GM23338 (cell line): ENCODE data around the gene NIPAL3. TPM values are rescaled to one million over a fixed set of nuclear protein-coding genes. Genes with fewer than 3 reads are reported as not detected.

Experiments used
- ATAC-seq: fragments of 200-7000 bp; cut with Tn5 transposase; 3 replicates; pipeline ENCODE4 v1.9.1; 2020
- DNase-seq: peaks from one replicate; pipeline ENCODE4 v3.0.0-alpha.2; 2015; ENCODE audit warnings: low spot score
- H2AFZ ChIP-seq: fragments of 200-600 bp; sonication (generic); 2 replicates; pipeline ENCODE4 v1.8.0; 2016; ENCODE audit warnings: antibody characterized with exemption, mild to moderate bottlenecking, moderate library complexity
- H3F3A ChIP-seq: fragments of 200-600 bp; sonication (generic); replicated peaks from 2 replicates; pipeline ENCODE4 v1.8.0; 2017; ENCODE audit warnings: antibody characterized with exemption, mixed run types, low read depth
- H3K27ac ChIP-seq: fragments of 200-600 bp; sonication (generic); 2 replicates; pipeline ENCODE4 v1.6.1; 2016; ENCODE audit warnings: low read depth
- H3K27me3 ChIP-seq: fragments of 200-600 bp; sonication (generic); 2 replicates; pipeline ENCODE4 v1.8.0; 2016; ENCODE audit warnings: mild to moderate bottlenecking, mixed run types, moderate library complexity; ENCODE audit not compliant: insufficient read depth
- H3K36me3 ChIP-seq: fragments of 200-600 bp; sonication (generic); 2 replicates; pipeline ENCODE4 v1.8.0; 2016; ENCODE audit warnings: mild to moderate bottlenecking; ENCODE audit not compliant: insufficient read depth
- H3K4me1 ChIP-seq: fragments of 200-600 bp; sonication (generic); 2 replicates; pipeline ENCODE4 v1.8.0; 2016; ENCODE audit warnings: mild to moderate bottlenecking, moderate library complexity; ENCODE audit not compliant: insufficient read depth
- H3K4me2 ChIP-seq: fragments of 200-600 bp; sonication (generic); 2 replicates; pipeline ENCODE4 v1.7.1; 2017; ENCODE audit warnings: mixed run types
- H3K4me3 ChIP-seq: fragments of 200-600 bp; sonication (generic); 2 replicates; pipeline ENCODE4 v1.6.1; 2016; ENCODE audit warnings: mixed run types
- H3K79me2 ChIP-seq: fragments of 200-600 bp; sonication (generic); replicated peaks from 2 replicates; pipeline ENCODE4 v1.8.0; 2017; ENCODE audit warnings: mild to moderate bottlenecking; ENCODE audit not compliant: insufficient read depth
- H3K9me2 ChIP-seq: fragments of 200-600 bp; sonication (generic); 2 replicates; pipeline ENCODE4 v1.8.0; 2017; ENCODE audit not compliant: insufficient read depth
- H4K20me1 ChIP-seq: fragments of 200-600 bp; sonication (generic); replicated peaks from 2 replicates; pipeline ENCODE4 v1.8.0; 2017; ENCODE audit warnings: mild to moderate bottlenecking; ENCODE audit not compliant: insufficient read depth
- H3K27ac Mint-ChIP-seq: 2 replicates; pipeline ENCODE4 v1.8.0; 2020; ENCODE audit warnings: inconsistent platforms, mild to moderate bottlenecking, moderate library complexity, mixed read lengths
- H3K27me3 Mint-ChIP-seq: 3 replicates; pipeline ENCODE4 v1.8.0; 2022; ENCODE audit warnings: low read depth, mild to moderate bottlenecking, moderate library complexity, mixed read lengths, inconsistent platforms; ENCODE audit not compliant: insufficient read depth, poor library complexity
- H3K36me3 Mint-ChIP-seq: 3 replicates; pipeline ENCODE4 v1.8.0; 2021; ENCODE audit warnings: low read depth, mild to moderate bottlenecking, inconsistent platforms, moderate library complexity, mixed read lengths
- H3K4me1 Mint-ChIP-seq: 3 replicates; pipeline ENCODE4 v1.8.0; 2020; ENCODE audit warnings: mild to moderate bottlenecking, inconsistent platforms, mixed read lengths
- H3K4me3 Mint-ChIP-seq: 3 replicates; pipeline ENCODE4 v1.8.0; 2021; ENCODE audit warnings: moderate library complexity, mild to moderate bottlenecking, inconsistent platforms, mixed read lengths
- H3K9me3 Mint-ChIP-seq: 3 replicates; pipeline ENCODE4 v1.8.0; 2020; ENCODE audit warnings: moderate library complexity, mild to moderate bottlenecking, inconsistent platforms, mixed read lengths
- CREB1 ChIP-seq: fragments of 250-450 bp; sonication (Bioruptor Pico); IDR thresholded peaks from 2 replicates; pipeline ENCODE4 v1.5.0; 2020; ENCODE audit warnings: low read depth, mild to moderate bottlenecking, moderate library complexity
- CTCF ChIP-seq, 2 experiments: fragments of 200-600 bp in 1 of 2; sonication (generic) in 1 of 2; conservative IDR thresholded peaks; 2 replicates each; pipeline versions ENCODE4 v1.5.1 to v1.6.1; 2016 to 2017; ENCODE audit warnings: antibody characterized with exemption in 2 of 2, low read depth in 2 of 2, mild to moderate bottlenecking in 2 of 2, moderate library complexity in 1 of 2
- ETS1 ChIP-seq: IDR thresholded peaks from 2 replicates; pipeline ENCODE4 v1.6.1; 2016; ENCODE audit warnings: antibody characterized with exemption
- EZH2phosphoT487 ChIP-seq: fragments of 200-600 bp; sonication (generic); IDR thresholded peaks from one replicate; pipeline ENCODE4 v1.8.1; 2018; ENCODE audit warnings: antibody characterized with exemption; ENCODE audit not compliant: unreplicated experiment
- JUNB ChIP-seq: IDR thresholded peaks from one replicate; pipeline ENCODE4 v1.6.1; 2016; ENCODE audit warnings: antibody characterized with exemption; ENCODE audit not compliant: unreplicated experiment
- NANOG ChIP-seq: IDR thresholded peaks from 2 replicates; pipeline ENCODE4 v1.6.1; 2016; ENCODE audit warnings: antibody characterized with exemption, borderline replicate concordance
- POLR2AphosphoS5 ChIP-seq: IDR thresholded peaks from 2 replicates; pipeline ENCODE4 v1.6.1; 2016; ENCODE audit warnings: antibody characterized with exemption, low read depth
- REST ChIP-seq: IDR thresholded peaks from one replicate; pipeline ENCODE4 v1.6.1; 2018; ENCODE audit warnings: antibody characterized with exemption; ENCODE audit not compliant: unreplicated experiment
- STAT1 ChIP-seq: IDR thresholded peaks from one replicate; pipeline ENCODE4 v1.6.1; 2016; ENCODE audit warnings: antibody characterized with exemption; ENCODE audit not compliant: unreplicated experiment
- ZNF114 ChIP-seq: fragments of 250-450 bp; sonication (Bioruptor Pico); IDR thresholded peaks from 2 replicates; pipeline ENCODE4 v1.5.0; 2020; ENCODE audit warnings: mild to moderate bottlenecking, moderate library complexity
- ZNF331 ChIP-seq: fragments of 250-450 bp; sonication (Bioruptor Pico); IDR thresholded peaks from 2 replicates; pipeline ENCODE4 v1.5.0; 2020; ENCODE audit warnings: low read depth, mild to moderate bottlenecking, moderate library complexity
- polyA plus RNA-seq: library from polyadenylated mRNA; unstranded; fragments of >200 nt; fragmentation: Nextera tagmentation; extraction: Ambion mirVana; gene quantifications from 2 replicates; pipeline ENCODE4 v1.2.1, GENCODE V29; 2016
- total RNA-seq: library from RNA; depleted of rRNA; stranded (reverse); fragments of >200 nt; shearing (Covaris generic); gene quantifications from 2 replicates; pipeline ENCODE4 v1.2.3, GENCODE V29; 2014

Gene NIPAL3
- total and polyA plus RNA-seq, 2 experiments from 2014 or later = 5.5 to 9.6 TPM

DNA sequence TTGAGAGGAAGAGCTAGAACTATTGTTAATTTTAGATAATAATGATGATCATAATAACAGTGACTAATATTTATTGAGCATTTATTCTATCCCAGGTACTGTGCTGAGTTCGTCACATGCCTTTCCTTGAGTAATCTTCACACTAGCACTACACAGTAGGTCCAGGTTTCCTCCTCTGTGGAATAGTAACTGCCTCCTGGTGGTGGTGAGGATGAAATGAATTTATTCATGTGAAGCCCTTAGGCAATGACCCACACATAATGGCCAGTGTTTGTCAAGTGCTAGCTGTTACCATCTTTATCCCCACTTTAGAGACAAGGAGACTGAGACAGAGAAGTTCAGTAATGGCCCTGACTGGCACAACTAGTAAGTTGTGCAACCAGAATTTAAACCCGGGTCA is 5.9 kb downstream of the NIPAL3 start:
- TF ChIP-seq POLR2AphosphoS5 = no peak
- TF ChIP-seq CTCF (conservative IDR thresholded peaks at IDR 0.05; ENCODE audit: low read depth in 2 of 2) = peak; percentile 45
- DNase-seq (peak; percentile 41), ATAC-seq (peak; percentile 47; the same call in 2 of the 3 replicates)
- Mint-ChIP-seq H3K27me3 (no peaks in the 10 kb centered on the region), H3K4me3 (no peak overlapping the region), H3K9me3 (no peaks in the 10 kb centered on the region), H3K27ac (no peak overlapping the region), H3K36me3 (peaks cover 3% of the 10 kb centered on the region; the same call in 2 of the 3 replicates), H3K4me1 (peaks cover 27% of the 10 kb centered on the region)
- no peaks in the 10 kb centered on the region for H4K20me1 ChIP-seq
- no peaks in the 10 kb centered on the region for H3K27me3 ChIP-seq
- H3K36me3 ChIP-seq = no peaks in the 10 kb centered on the region; the same call in 1 of the 2 replicates
- H3K4me2 ChIP-seq = no peak overlapping the region
- 0 out of 2 replicates have a peak, but pooled peaks cover 10% of the 10 kb centered on the region for H3K4me1 ChIP-seq
- no peaks in the 10 kb centered on the region for H3K79me2 ChIP-seq
- H3K27ac ChIP-seq = no peak overlapping the region
- no peaks in the 10 kb centered on the region for H3K9me2 ChIP-seq
- no peak overlapping the region for H3K4me3 ChIP-seq
- no peaks in the 10 kb centered on the region for H3F3A ChIP-seq
- no peak overlapping the region for H2AFZ ChIP-seq

GRCh38 chr1:24424207-24424606 is 8.6 kb downstream of the NIPAL3 start:
- DNase-seq = no peak
- Histone ChIP-seq H3K27ac (no peak overlapping the region), H2AFZ (no peak overlapping the region), H3K27me3 (no peaks in the 10 kb centered on the region), H3K4me3 (no peak overlapping the region), H3K9me2 (no peaks in the 10 kb centered on the region), H3K4me2 (no peak overlapping the region), H3F3A (no peaks in the 10 kb centered on the region), H3K4me1 (no peaks in the 10 kb centered on the region), H3K36me3 (no peaks in the 10 kb centered on the region; the same call in 1 of the 2 replicates), H4K20me1 (no peaks in the 10 kb centered on the region), H3K79me2 (no peaks in the 10 kb centered on the region; the same call in 1 of the 2 replicates)
- H3K27me3 Mint-ChIP-seq = peaks cover 5% of the 10 kb centered on the region
- H3K9me3 Mint-ChIP-seq = no peaks in the 10 kb centered on the region
- H3K36me3 Mint-ChIP-seq = peaks cover 3% of the 10 kb centered on the region; the same call in 2 of the 3 replicates
- H3K27ac Mint-ChIP-seq = no peak overlapping the region
- H3K4me1 Mint-ChIP-seq = peaks cover 20% of the 10 kb centered on the region
- H3K4me3 Mint-ChIP-seq = no peak overlapping the region
- ATAC-seq = no peak
- no peak for TF ChIP-seq REST
- no peak for TF ChIP-seq ETS1
- TF ChIP-seq CREB1 (CRISPR knock-in tag) = no peak
- TF ChIP-seq NANOG = no peak
- TF ChIP-seq ZNF114 (CRISPR knock-in tag) = no peak
- no peak for TF ChIP-seq EZH2phosphoT487
- no peak for TF ChIP-seq STAT1
- TF ChIP-seq JUNB = no peak
- no peak for TF ChIP-seq ZNF331 (CRISPR knock-in tag)
- no peak for TF ChIP-seq POLR2AphosphoS5
